ENCODE data around the gene MAP4.

GRCh38 chr3:48013288-48013980 lies 2.8 kb downstream of the MAP4 start:
- TF ChIP-seq ZNF777 (tag by site-specific recombination; IDR thresholded peaks at IDR 0.05; ENCODE audit: borderline replicate concordance) (no peak), CTCF (tag by site-specific recombination; IDR thresholded peaks at IDR 0.05) (no peak), ZNF2 (tag by site-specific recombination; IDR thresholded peaks at IDR 0.05) (no peak), ATF2 (tag by site-specific recombination; IDR thresholded peaks at IDR 0.05; ENCODE audit: low read depth) (no peak), YY1 (tag by site-specific recombination; IDR thresholded peaks at IDR 0.05) (no peak)

Measured in HEK293 (cell line).